Measurements from ENCODE around the gene SPSB3.
A peak's percentile ranks its signal among the peaks of the same experiment; 100 is the strongest.

SPSB3 gene

DNA sequence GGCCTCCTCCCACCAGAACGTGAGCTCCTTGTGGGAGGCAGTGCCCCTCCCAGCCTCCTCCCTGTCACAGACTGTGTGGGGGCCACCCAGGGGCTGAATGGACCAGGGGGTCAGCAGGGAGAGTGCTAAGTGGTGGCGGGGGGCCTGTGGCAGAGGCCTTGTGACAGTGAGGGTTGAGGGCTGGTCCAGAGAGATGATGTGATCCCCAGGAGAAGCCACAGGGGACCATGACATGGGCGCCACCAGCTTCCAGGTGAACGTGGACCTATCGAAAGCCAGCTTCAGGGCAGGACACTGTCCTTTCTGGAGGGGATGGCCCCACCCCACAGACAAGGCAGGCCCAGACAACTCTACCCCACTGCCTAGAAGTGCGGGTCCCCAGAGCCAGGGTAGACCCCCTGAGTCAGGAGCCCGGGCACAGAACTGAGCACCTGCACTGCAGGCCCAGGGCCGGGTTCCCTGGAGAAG is 3.1 kb downstream of the SPSB3 start:
- peaks cover 40% of the 10 kb centered on the region for H3K4me1 ChIP-seq (ENCODE audit: control insufficient read depth, insufficient read depth, low read length)
- no peaks in the 10 kb centered on the region for H3K9me3 ChIP-seq (ENCODE audit: control insufficient read depth in 2 of 2, low read length in 2 of 2)
- H3K27ac ChIP-seq (ENCODE audit: low read length) = no peak overlapping the region
- H3K9ac ChIP-seq (ENCODE audit: low read length in 2 of 2) = no peak overlapping the region
- peaks cover 0 to 21% of the 10 kb centered on the region in 2 donors for H3K36me3 ChIP-seq (ENCODE audit: control insufficient read depth in 2 of 2, insufficient read depth in 2 of 2, low read length in 2 of 2)
- H3K27me3 ChIP-seq (ENCODE audit: control insufficient read depth in 1 of 2, insufficient read depth in 2 of 2, low read length in 2 of 2) = no peaks in the 10 kb centered on the region
- no peak overlapping the region for H3K4me3 ChIP-seq (ENCODE audit: low read length in 2 of 2)

DNA sequence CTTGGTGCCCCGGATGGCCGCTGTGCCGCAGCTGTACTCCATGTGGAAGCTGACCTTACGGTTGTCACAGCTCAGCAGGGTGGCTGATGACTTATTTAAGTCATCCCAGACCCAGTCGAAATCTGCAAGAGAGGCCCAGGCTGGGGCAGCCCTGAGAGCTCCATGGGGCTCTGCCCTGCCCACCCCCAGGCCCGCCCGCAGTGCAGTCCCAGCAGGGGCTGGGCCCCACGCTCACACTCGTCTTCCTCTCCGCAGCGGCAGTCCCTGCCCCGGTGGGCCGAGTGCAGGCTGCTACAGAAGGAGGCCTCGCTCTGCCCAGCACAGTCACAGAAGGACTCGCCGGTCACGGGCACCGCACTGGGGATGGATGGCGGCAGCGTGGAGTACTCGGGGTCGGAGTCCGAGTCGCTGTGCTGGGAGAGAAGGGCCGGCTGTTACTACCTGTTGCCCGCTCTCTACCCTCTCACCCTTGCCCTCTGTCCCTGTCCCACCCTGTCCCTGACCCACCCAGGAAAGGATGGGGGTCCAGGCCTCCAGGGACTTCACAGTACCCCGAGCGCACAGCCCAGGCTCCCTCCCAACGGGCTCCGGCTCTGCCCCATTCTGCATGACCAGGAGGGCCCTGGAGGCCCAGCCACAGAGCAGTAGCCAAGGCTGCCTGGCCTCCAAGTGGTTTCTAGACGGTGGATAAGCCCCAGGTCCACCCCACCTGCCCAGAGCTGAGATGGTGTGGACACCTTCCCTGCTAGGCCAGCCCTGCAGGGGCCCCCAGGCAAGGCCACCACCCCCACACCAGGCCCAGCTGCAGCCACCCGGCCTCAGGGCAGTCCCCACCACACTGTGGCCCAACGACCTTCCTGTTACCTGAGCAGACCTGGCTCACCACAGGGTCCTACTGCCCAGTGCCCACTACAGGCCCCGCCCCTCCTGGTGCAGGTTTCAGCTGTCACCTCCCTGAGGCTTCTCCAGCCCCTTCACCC is 3.9 kb downstream of the SPSB3 start:
- Histone ChIP-seq H3K9ac (ENCODE audit: low read length in 2 of 2) (no peak overlapping the region), H3K4me1 (ENCODE audit: control insufficient read depth, insufficient read depth, low read length) (peaks cover 41% of the 10 kb centered on the region), H3K27ac (ENCODE audit: low read length) (no peak overlapping the region), H3K4me3 (ENCODE audit: low read length in 2 of 2) (no peak overlapping the region), H3K36me3 (ENCODE audit: control insufficient read depth in 2 of 2, insufficient read depth in 2 of 2, low read length in 2 of 2) (peaks cover 0 to 21% of the 10 kb centered on the region in 2 donors), H3K9me3 (ENCODE audit: control insufficient read depth in 2 of 2, low read length in 2 of 2) (no peaks in the 10 kb centered on the region), H3K27me3 (ENCODE audit: control insufficient read depth in 1 of 2, insufficient read depth in 2 of 2, low read length in 2 of 2) (no peaks in the 10 kb centered on the region)

DNA sequence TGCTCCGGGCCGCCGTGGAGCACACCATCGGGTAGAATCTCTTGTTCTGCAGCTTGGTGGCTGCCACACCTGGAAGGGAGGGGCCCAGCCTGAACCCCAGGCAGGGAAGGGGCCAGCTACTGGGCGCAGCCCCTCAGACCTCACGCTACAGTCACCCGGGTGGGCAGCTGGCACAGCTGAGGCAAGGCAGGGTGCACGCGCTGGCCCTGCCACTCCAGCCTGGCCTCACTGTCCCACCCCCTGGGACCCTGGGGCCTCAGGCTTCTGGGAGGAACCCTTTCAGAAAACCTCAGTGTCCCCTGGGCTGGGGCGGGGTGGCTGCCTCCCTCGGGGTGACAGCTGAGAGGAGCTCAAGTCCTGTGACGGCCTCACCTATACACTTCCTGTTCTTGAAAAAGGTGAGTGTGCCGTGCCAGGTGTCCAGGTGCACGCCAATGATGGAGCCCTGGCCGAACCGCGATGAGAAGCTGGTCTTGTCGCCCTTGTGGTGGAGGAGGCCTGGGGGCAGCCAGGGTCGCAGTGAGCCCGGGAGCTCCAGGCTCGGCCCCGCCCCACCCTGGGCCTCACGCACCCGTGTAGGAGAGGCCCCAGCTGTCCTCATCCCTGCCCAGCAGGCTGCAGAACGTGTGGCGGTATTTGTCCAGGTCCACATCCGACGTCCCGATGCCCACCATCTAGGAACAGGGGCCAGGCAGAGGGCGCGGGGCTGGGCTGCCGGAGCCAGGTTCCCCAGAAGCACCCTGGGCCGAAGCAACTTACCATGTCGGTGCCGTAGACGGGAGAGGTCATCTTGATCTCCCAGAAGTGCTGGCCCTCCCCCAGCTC is 4.8 kb downstream of the SPSB3 start:
- H3K4me3 ChIP-seq (ENCODE audit: low read length in 2 of 2) = no peak overlapping the region
- no peaks in the 10 kb centered on the region for H3K9me3 ChIP-seq (ENCODE audit: control insufficient read depth in 2 of 2, low read length in 2 of 2)
- peaks cover 0 to 21% of the 10 kb centered on the region in 2 donors for H3K36me3 ChIP-seq (ENCODE audit: control insufficient read depth in 2 of 2, insufficient read depth in 2 of 2, low read length in 2 of 2)
- no peaks in the 10 kb centered on the region for H3K27me3 ChIP-seq (ENCODE audit: control insufficient read depth in 1 of 2, insufficient read depth in 2 of 2, low read length in 2 of 2)
- no peak overlapping the region for H3K27ac ChIP-seq (ENCODE audit: low read length)
- no peak overlapping the region for H3K9ac ChIP-seq (ENCODE audit: low read length in 2 of 2)
- H3K4me1 ChIP-seq (ENCODE audit: control insufficient read depth, insufficient read depth, low read length) = peaks cover 38% of the 10 kb centered on the region

DNA sequence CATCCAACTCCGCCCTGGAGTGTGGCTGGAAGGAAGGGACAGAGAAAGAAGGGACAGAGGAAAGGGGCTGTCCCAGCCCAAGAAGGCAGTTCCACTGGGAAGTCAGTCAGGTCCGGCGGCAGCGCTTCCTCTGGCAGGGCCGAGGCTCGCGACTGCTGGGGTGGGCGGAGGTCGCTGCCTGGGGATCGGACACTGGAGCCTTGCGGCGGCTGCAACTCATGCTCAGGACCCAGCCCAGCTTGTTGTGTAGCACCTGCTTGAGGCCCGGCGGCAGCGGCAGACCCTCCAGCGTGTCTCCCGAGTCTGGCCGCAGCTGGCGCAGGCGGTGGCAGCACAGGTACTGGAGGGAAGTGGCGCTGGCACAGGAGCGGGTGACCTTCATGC is 5.4 kb downstream of the SPSB3 start:
- H3K9ac ChIP-seq (ENCODE audit: low read length in 2 of 2) = no peak overlapping the region
- no peaks in the 10 kb centered on the region for H3K27me3 ChIP-seq (ENCODE audit: control insufficient read depth in 1 of 2, insufficient read depth in 2 of 2, low read length in 2 of 2)
- no peaks in the 10 kb centered on the region for H3K9me3 ChIP-seq (ENCODE audit: control insufficient read depth in 2 of 2, low read length in 2 of 2)
- peaks cover 43% of the 10 kb centered on the region for H3K4me1 ChIP-seq (ENCODE audit: control insufficient read depth, insufficient read depth, low read length)
- H3K36me3 ChIP-seq (ENCODE audit: control insufficient read depth in 2 of 2, insufficient read depth in 2 of 2, low read length in 2 of 2) = peaks cover 0 to 21% of the 10 kb centered on the region in 2 donors
- H3K4me3 ChIP-seq (ENCODE audit: low read length in 2 of 2) = no peak overlapping the region
- H3K27ac ChIP-seq (ENCODE audit: low read length) = no peak overlapping the region

DNA sequence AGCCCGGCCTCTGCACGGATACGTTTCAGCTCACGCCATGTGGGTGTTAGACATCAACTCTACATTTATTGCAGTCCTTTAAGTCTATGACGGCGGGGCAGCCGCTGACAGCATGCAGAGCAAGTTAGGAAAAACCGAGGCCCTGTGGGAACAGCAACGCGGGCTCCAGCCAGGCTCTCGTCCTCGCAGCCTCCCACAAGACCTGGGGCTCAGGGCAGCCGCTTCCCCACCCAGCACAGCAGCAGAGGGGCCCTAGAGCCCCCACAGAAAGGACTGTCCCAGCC is 5.8 kb downstream of the SPSB3 start:
- Histone ChIP-seq H3K9me3 (ENCODE audit: control insufficient read depth in 2 of 2, low read length in 2 of 2) (no peaks in the 10 kb centered on the region), H3K36me3 (ENCODE audit: control insufficient read depth in 2 of 2, insufficient read depth in 2 of 2, low read length in 2 of 2) (peaks cover 0 to 21% of the 10 kb centered on the region in 2 donors), H3K27ac (ENCODE audit: low read length) (no peak overlapping the region), H3K9ac (ENCODE audit: low read length in 2 of 2) (no peak overlapping the region), H3K4me1 (ENCODE audit: control insufficient read depth, insufficient read depth, low read length) (peaks cover 43% of the 10 kb centered on the region), H3K27me3 (ENCODE audit: control insufficient read depth in 1 of 2, insufficient read depth in 2 of 2, low read length in 2 of 2) (no peaks in the 10 kb centered on the region), H3K4me3 (ENCODE audit: low read length in 2 of 2) (no peak overlapping the region)

DNA sequence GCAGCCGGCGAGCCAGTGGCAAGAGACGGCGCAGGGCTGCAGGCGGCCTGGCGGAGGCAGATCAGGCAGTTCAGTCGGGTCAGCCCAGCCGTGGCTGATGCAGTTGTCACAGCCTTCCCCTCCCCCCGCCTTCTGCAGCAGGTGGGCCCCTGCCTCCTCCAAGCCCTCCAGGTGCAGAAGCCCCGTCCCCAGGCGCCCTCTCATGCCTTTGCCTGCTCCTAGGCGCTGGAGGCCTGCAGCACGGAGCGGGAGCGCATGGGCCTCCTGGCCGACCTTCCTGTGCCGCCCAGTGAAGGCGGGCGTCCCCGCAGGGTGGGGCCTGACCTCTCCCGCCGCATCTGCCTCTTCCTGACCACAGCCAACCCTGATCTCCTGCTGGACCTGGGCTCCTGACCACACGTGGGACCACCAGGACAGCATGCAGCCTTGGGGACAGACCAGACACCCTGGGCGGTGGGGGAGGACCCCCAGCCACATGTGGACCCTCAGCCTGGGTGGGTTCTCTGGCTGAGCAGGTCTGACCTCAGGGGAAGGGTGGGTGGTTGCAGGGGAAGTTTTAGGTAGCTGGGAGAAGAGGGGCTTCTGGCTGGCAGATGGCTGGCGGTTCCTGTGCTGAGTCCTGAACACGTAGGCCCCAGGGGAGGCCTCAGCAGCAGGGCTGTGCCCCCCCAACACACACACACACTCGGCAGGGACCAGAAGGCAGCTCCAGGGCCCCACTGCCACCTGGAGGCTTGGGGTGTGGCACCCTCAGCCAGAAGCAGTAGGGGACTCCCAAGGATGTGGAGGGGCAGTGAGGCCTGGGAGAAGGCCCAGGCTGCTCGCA is 6.3 kb downstream of the SPSB3 start:
- H3K9me3 ChIP-seq (ENCODE audit: control insufficient read depth in 2 of 2, low read length in 2 of 2) = no peaks in the 10 kb centered on the region
- H3K36me3 ChIP-seq (ENCODE audit: control insufficient read depth in 2 of 2, insufficient read depth in 2 of 2, low read length in 2 of 2) = peaks cover 0 to 19% of the 10 kb centered on the region in 2 donors
- H3K27ac ChIP-seq (ENCODE audit: low read length) = no peak overlapping the region
- H3K4me3 ChIP-seq (ENCODE audit: low read length in 2 of 2) = no peak overlapping the region
- no peak overlapping the region for H3K9ac ChIP-seq (ENCODE audit: low read length in 2 of 2)
- H3K4me1 ChIP-seq (ENCODE audit: control insufficient read depth, insufficient read depth, low read length) = peaks cover 37% of the 10 kb centered on the region
- H3K27me3 ChIP-seq (ENCODE audit: control insufficient read depth in 1 of 2, insufficient read depth in 2 of 2, low read length in 2 of 2) = no peaks in the 10 kb centered on the region

DNA sequence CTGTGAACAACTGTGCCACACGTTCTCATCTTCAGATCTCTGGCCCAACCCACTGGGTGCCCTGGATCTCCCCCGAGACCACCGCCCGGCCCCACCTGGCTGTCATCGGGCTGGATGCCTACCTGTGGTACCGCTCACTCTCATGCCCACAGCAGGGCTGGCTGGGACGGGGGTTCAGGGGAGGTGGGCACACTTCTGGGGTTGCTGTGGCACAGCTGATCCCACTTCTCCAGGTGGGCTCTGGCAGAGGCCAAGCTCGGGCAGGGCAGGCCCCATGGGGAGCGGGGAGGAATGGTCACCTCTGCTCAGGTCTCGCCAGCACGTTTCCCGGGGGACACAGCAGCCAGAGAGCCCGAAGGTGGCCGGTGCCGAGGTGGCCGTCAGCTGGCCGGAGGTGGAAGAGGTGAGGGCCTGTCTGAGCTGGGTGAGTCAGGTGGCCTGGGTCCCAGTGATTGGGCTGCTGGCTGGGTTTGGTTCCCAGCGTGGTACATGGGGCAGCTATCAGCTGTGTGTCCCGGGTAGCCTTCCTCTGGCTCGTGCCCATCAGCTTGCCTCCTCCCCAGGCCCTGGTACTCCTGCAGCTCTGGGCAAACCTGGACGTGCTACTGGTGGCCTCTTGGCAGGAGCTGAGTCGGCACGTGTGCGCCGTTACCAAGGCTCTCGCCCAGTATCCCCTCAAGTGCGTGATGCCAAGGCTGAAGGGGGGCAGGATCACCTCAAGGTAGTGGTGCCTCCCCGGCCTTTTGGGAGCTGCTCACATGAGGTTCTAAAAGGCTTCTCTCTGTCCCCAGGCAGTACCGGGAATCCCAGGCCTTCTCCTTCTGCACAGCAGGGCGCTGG is 7.1 kb downstream of the SPSB3 start:
- no peak overlapping the region for H3K9ac ChIP-seq (ENCODE audit: low read length in 2 of 2)
- H3K36me3 ChIP-seq (ENCODE audit: control insufficient read depth in 2 of 2, insufficient read depth in 2 of 2, low read length in 2 of 2) = peaks cover 0 to 16% of the 10 kb centered on the region in 2 donors

DNA sequence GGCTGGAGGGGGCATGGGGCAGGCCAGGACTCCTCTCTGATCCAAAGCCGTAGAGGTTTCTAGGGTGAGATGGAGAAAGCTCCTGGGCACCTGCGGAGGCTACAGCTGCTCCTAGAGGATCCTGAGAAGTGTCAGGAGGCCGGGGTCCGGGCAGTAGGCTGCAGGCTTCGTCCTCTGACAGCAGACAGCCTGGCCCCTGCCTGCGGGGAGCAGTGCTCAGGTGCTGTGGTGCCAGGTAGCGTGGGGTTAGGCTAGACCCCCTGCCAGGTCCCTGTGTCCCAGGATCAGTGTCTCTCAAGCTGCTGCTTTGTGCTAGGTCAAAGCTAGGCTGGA is 8.0 kb downstream of the SPSB3 start:
- H3K36me3 ChIP-seq (ENCODE audit: control insufficient read depth in 2 of 2, insufficient read depth in 2 of 2, low read length in 2 of 2) = peaks cover 0 to 14% of the 10 kb centered on the region in 2 donors
- peaks cover 44% of the 10 kb centered on the region for H3K4me1 ChIP-seq (ENCODE audit: control insufficient read depth, insufficient read depth, low read length)
- peak overlapping the region in 1 of 2 donors; percentile 5 for H3K9ac ChIP-seq (ENCODE audit: low read length in 2 of 2)
- H3K27ac ChIP-seq (ENCODE audit: low read length) = no peak overlapping the region
- H3K4me3 ChIP-seq (ENCODE audit: low read length in 2 of 2) = peak overlapping the region in 1 of 2 donors; percentile 90
- no peaks in the 10 kb centered on the region for H3K27me3 ChIP-seq (ENCODE audit: control insufficient read depth in 1 of 2, insufficient read depth in 2 of 2, low read length in 2 of 2)
- H3K9me3 ChIP-seq (ENCODE audit: control insufficient read depth in 2 of 2, low read length in 2 of 2) = no peaks in the 10 kb centered on the region

More for the DNA sequence above, 7.1 kb downstream of the SPSB3 start:
- Histone ChIP-seq H3K4me1 (ENCODE audit: control insufficient read depth, insufficient read depth, low read length) (peaks cover 39% of the 10 kb centered on the region), H3K27me3 (ENCODE audit: control insufficient read depth in 1 of 2, insufficient read depth in 2 of 2, low read length in 2 of 2) (no peaks in the 10 kb centered on the region), H3K27ac (ENCODE audit: low read length) (no peak overlapping the region), H3K4me3 (ENCODE audit: low read length in 2 of 2) (no peak overlapping the region), H3K9me3 (ENCODE audit: control insufficient read depth in 2 of 2, low read length in 2 of 2) (no peaks in the 10 kb centered on the region)

DNA sequence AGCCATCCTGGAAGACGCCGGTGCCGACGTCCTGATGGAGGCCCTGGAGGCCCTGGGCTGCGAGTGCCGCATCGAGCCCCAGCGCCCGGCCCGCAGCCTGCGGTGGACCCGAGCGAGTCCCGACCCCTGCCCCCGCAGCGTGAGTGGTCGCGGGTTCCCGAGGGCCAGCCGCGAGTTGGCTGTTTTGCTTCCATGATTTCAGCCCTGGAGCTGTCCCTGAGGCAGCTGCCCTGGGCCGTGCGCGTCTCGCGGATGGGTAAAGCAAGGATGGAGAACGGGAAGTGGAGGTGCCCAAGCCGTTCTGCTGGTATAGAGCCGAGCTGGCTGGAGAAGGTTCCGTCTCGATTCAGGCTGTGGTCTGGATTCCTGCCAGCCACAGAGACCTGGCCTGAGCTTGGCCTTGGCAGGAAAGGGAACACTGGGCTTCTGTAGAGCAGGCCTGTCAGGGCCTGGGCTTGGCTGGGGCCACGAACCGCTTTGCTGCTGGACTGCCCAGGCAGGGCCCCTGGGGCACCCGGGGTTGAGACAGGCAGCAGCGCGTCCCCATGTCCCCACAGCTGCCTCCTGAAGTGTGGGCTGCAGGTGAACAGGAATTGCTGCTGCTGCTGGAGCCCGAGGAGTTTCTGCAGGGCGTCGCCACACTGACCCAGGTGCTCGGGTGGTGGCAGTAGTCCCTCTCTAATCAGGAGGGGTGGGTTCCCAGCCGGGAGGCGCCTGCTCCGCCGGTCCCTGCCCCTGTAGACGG is 8.5 kb downstream of the SPSB3 start:
- no peaks in the 10 kb centered on the region for H3K27me3 ChIP-seq (ENCODE audit: control insufficient read depth in 1 of 2, insufficient read depth in 2 of 2, low read length in 2 of 2)
- H3K4me1 ChIP-seq (ENCODE audit: control insufficient read depth, insufficient read depth, low read length) = peaks cover 45% of the 10 kb centered on the region
- no peaks in the 10 kb centered on the region for H3K9me3 ChIP-seq (ENCODE audit: control insufficient read depth in 2 of 2, low read length in 2 of 2)
- peak overlapping the region; percentile 67 for H3K27ac ChIP-seq (ENCODE audit: low read length)
- peak overlapping the region; percentile 63 to 90 for H3K4me3 ChIP-seq (ENCODE audit: low read length in 2 of 2)
- peaks cover 0 to 12% of the 10 kb centered on the region in 2 donors for H3K36me3 ChIP-seq (ENCODE audit: control insufficient read depth in 2 of 2, insufficient read depth in 2 of 2, low read length in 2 of 2)
- H3K9ac ChIP-seq (ENCODE audit: low read length in 2 of 2) = peak overlapping the region; percentile 74 to 78

All from stomach smooth muscle (tissue), 2 donors.